CD4-positive, alpha-beta T cell treated with Interleukin-15 for 1 hour (primary cell): ENCODE results near the gene NFYC.

Source experiments
- DNase-seq: peaks from one replicate; pipeline ENCODE4 v3.0.0-alpha.2; 2020

The NFYC gene

GRCh38 chr1:40783001-40783905 is 91.7 kb downstream of the NFYC start, which contains the start of gene KCNQ4:
Gene KCNQ4 (plus strand): TSS chr1:40783787. CDS start chr1:40784094, 307 bp downstream.
- no peak for DNase-seq

GRCh38 chr1:40784141-40784770 is 92.8 kb downstream of the NFYC start:
- no peak for DNase-seq

- no peak for DNase-seq
Measured at GRCh38 chr1:40784771-40785151, 93.3 kb downstream of the NFYC start.

GRCh38 chr1:40785446-40785845 is 93.9 kb downstream of the NFYC start:
- DNase-seq = no peak

GRCh38 chr1:40786171-40786994 is 94.9 kb downstream of the NFYC start:
- no peak for DNase-seq

- DNase-seq = no peak
Measured at GRCh38 chr1:40786995-40787705, 95.6 kb downstream of the NFYC start.

GRCh38 chr1:40787737-40788560 is 96.4 kb downstream of the NFYC start:
- no peak for DNase-seq

- DNase-seq = no peak
Measured at GRCh38 chr1:40788561-40789341, 97.2 kb downstream of the NFYC start.

GRCh38 chr1:40789342-40789598 is 97.8 kb downstream of the NFYC start:
- no peak for DNase-seq

- DNase-seq = no peak
Measured at GRCh38 chr1:40789661-40790430, 98.3 kb downstream of the NFYC start.

GRCh38 chr1:40792036-40792435 is 100.5 kb downstream of the NFYC start:
- DNase-seq = no peak

- DNase-seq = no peak
Measured at GRCh38 chr1:40793617-40794016, 102.1 kb downstream of the NFYC start.

GRCh38 chr1:40794048-40794447 is 102.5 kb downstream of the NFYC start:
- DNase-seq = no peak

GRCh38 chr1:40794974-40795715 is 103.6 kb downstream of the NFYC start:
- DNase-seq = peak; percentile 36

GRCh38 chr1:40795811-40796586 is 104.5 kb downstream of the NFYC start:
- DNase-seq = no peak

- no peak for DNase-seq
Measured at GRCh38 chr1:40796939-40797667, 105.6 kb downstream of the NFYC start.

- DNase-seq = no peak
Measured at GRCh38 chr1:40797668-40798010, 106.1 kb downstream of the NFYC start.
